22Rv1 (cell line): ENCODE results near the gene SUCO.

Source experiments
- ZFX ChIP-seq: fragments of 450-650 bp; IDR thresholded peaks from 2 replicates; pipeline ENCODE4 v1.6.1; 2017; ENCODE audit warnings: antibody characterized with exemption, borderline replicate concordance
- TF ChIP-seq, protein P1 (sequence below): fragments of 450-650 bp; IDR thresholded peaks from 2 replicates; pipeline ENCODE4 v1.5.1; 2017; ENCODE audit warnings: mild to moderate bottlenecking

DNA sequence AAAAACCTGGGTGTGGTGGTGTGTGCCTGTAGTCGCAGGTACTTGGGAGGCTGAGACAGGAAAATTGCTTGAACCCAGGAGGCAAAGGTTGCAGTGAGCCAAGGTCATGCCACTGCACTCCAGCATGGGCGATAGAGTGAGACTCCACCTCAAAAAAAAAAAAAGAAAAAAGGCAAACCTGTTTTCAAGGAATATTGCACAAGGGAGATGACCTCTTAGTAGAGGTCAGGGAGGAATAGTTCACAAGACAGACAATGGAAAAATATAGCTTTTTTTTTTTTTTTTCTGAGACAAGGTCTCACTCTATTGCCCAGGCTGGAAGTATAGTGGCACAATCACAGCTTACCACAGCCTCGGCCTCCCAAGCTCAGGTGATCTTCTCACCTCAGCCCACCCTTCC, 22.5 kb upstream of the SUCO start:
- TF ChIP-seq, protein P1, sequence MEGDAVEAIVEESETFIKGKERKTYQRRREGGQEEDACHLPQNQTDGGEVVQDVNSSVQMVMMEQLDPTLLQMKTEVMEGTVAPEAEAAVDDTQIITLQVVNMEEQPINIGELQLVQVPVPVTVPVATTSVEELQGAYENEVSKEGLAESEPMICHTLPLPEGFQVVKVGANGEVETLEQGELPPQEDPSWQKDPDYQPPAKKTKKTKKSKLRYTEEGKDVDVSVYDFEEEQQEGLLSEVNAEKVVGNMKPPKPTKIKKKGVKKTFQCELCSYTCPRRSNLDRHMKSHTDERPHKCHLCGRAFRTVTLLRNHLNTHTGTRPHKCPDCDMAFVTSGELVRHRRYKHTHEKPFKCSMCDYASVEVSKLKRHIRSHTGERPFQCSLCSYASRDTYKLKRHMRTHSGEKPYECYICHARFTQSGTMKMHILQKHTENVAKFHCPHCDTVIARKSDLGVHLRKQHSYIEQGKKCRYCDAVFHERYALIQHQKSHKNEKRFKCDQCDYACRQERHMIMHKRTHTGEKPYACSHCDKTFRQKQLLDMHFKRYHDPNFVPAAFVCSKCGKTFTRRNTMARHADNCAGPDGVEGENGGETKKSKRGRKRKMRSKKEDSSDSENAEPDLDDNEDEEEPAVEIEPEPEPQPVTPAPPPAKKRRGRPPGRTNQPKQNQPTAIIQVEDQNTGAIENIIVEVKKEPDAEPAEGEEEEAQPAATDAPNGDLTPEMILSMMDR = no peak
- TF ChIP-seq ZFX = no peak
